Measurements from ENCODE around the gene TCF25. TPM values are rescaled to one million over a fixed set of nuclear protein-coding genes. Genes with fewer than 3 reads are reported as not detected.

The TCF25 gene
- total RNA-seq, 1 donor from 2014 or later: 83.8 TPM

Other genes with a start within 250 kb of the TCF25 start
- gene CHMP1A, start 215.9 kb upstream of the TCF25 start, total RNA-seq: 34.7 TPM
- gene SPATA33, start 215.8 kb upstream of the TCF25 start, total RNA-seq: 5.2 TPM
- gene CDK10, start 186.9 kb upstream of the TCF25 start, total RNA-seq: 69.1 TPM
- gene SPATA2L, start 171.9 kb upstream of the TCF25 start, total RNA-seq: 13.8 TPM
- 15.0 TPM for gene VPS9D1, start 152.7 kb upstream of the TCF25 start, total RNA-seq
- gene ZNF276, start 152.1 kb upstream of the TCF25 start, total RNA-seq: 13.2 TPM
- gene FANCA, start 56.9 kb upstream of the TCF25 start, total RNA-seq: 6.4 TPM
- 8.7 TPM for gene SPIRE2, start 45.1 kb upstream of the TCF25 start, total RNA-seq
- gene MC1R, start 45.3 kb downstream of the TCF25 start, total RNA-seq: 1.9 TPM
- 0.40 TPM for gene TUBB3, start 49.8 kb downstream of the TCF25 start, total RNA-seq
- 29.2 TPM for gene DEF8, start 75.2 kb downstream of the TCF25 start, total RNA-seq
- gene DBNDD1, start 145.9 kb downstream of the TCF25 start, total RNA-seq: 3.3 TPM
- not detected for gene PRDM7, start 203.7 kb downstream of the TCF25 start, total RNA-seq

Data from left lobe of liver (tissue), 1 donor.